GM19351 (cell line): ENCODE measurements around the gene TMEM19.

Source experiments
- ATAC-seq: cut with Tn5 transposase; IDR thresholded peaks from one replicate; pipeline ENCODE4 v1.9.1; 2021; ENCODE audit warnings: mild to moderate bottlenecking, moderate library complexity; ENCODE audit not compliant: unreplicated experiment

Gene TMEM19

GRCh38 chr12:71685914-71686657 lies at the start of gene TMEM19:
Gene TMEM19, plus strand, starts transcription at chr12:71686082. Its CDS starts 599 bp downstream, at chr12:71686681.
- peak; percentile 83 for ATAC-seq

DNA sequence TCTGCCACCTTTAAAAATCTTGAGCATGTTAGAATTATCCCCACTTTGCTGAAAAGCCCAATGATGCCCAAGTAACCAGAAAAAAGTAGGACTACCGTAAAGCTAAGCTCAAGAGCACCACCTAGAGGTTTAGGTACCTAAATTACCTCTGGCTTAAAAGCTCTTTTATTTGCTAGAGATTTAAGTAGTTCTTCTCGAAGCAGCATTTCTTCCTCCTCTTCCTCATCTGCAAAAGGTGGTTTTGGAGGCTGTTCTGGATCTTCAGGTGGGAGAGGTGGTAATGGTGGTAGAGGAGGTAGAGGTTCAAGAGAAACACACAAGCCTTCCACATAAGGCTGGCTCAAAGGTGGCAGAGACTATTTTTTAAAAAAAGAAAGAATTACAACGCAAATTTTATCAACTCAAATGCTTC lies 49.2 kb upstream of the TMEM19 start:
- ATAC-seq: peak; percentile 66

DNA sequence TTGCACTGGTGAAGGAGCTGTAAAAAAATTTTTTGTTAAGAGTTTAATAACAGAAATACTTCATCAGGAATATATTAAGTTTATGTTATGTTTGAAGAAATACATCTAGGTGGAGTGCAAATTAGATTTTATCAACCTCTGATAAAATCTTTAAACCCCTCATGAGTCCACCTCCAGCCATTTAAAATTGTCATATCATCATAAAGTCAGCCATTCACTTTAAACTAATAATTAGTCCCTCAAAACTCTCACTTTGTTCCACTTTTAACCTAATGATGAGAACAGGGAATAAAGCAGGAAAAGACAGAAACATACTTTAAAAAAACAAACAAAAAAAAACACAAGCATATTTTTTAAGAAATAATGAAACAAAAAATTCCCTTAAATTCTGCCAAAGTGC lies 47.4 kb upstream of the TMEM19 start:
- ATAC-seq: no peak

- ATAC-seq: peak; percentile 48
Measured at GRCh38 chr12:71639341-71639760, 46.5 kb upstream of the TMEM19 start.

DNA sequence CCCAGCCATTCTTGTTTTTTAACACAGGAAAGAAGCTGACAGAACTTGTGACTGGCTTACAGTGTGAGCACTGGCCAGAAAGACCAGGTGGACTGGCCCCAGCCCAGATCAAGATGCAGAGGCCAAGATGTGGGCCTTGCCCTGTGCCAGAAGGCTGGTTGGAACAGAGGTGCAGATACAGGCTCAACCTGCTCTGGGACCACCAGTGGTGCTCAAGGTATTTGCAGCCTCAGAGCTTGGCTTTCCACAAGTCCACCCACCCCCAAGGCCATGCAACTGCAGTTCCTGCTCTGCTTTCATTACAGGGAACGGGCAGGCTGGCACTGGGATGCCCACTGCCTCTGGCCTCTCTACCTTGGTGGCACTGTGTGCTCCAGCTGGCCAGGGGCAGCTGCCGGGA lies 45.6 kb upstream of the TMEM19 start:
- no peak for ATAC-seq

DNA sequence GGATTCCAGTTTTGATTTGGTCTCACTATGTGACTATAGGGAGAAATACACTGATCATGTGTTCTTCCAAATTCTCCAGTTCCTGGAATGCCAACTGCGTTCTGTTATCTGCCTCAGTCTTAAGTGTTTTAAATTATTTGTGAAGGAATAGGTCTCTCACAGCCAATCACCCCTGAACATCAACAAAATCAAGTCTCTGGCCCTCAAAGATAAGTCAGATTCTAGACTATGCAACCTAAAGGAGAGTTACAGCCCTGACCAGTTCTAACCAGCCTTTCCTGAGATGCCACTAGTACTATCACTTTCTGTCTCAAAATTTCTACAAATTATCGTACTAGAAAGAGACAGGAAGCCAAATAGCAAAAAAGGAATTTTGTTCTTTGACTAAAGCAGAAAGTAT lies 44.5 kb upstream of the TMEM19 start:
- no peak for ATAC-seq

DNA sequence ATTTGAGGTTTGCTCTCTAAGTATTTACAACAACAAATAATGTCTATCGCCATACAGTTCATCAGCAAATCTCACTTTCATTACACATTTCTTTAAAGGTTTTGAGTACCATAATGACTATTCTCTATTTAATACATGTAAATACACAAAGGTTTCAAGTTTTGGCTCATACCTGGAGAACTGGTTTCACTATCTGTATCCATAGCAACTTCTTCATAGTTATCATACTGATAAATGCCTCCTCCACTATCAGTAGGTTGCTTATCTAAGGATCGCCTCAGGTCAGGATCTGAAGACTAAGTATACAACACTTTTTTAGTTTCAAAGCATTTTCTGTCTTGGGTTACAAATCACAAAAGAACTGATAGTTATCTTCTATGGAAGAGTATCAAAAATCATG lies 43.6 kb upstream of the TMEM19 start:
- ATAC-seq: no peak

- ATAC-seq: no peak
Measured at GRCh38 chr12:71645268-71645667, 40.6 kb upstream of the TMEM19 start.

DNA sequence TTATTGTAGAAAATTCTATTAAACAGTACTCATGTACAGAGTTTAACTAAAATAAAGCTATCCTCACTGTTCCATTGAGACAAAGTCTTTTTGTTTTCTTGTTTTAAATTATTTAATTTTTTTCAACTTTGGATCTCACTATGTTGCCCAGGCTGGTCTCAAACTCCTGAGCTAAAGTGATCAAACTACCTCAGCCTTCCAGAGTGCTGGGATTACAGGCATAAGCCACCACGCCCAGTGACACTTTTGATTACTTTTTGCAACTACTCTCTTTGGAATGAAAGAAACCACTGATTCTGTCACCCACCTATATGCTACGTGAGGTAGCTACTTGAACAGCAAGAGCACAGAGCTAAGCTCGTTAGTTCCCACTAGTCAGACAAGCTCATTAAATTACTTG lies 39.4 kb upstream of the TMEM19 start:
- no peak for ATAC-seq

DNA sequence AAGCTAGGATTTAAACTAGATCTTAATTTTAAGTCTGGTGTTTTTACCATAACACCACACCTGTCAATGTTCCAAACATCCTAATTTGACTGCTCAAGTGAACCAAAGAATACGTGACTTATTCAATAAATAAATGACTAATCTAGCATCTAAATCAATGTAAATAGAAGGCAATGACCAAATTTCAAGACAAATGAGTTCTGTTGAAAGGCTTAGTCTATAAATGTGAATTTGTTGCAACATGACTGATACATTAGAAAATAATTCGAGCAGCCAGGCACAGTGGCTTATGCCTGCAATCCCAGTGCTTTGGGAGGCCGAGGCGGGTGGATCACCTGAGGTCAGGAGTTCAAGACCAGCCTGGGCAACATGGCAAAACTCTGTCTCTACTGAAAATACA lies 37.3 kb upstream of the TMEM19 start:
- no peak for ATAC-seq

- ATAC-seq: no peak
Measured at GRCh38 chr12:71649401-71649800, 36.5 kb upstream of the TMEM19 start.

DNA sequence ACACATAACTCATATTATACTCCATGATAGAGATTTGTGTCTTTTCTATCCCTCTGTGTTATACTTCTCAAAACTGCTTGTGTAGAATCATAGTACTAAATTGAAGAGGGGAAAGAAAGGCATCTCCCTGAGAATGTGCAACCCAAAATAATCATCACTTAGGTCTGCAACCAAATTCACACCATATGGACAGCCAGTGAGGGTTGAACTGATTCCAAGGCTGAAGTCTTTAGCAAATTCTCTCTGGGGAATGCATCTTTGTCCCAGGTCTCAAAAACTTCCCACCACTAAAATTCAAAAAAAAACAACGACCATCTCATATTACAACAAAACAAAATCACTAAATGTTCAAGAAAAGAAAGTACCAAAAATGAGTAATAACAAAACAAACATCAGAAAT lies 33.2 kb upstream of the TMEM19 start:
- ATAC-seq: no peak

DNA sequence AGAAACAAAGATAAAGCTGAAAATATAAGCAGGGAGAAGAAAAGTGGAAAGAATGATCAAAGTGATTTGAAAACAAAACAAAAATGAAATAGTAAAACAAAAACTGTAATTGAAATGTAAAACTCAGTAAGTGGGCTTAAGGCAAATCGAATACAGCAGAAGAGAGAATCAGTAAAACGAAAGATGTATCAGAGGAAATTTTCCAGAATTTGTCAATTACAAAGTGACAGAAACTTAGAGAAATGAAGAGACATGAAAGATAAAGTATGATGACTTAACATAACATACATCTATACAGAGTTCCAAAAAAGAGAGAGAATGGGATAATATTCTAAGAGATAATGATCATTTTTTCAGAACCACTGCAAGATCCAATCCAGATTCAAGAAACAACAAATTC lies 32.7 kb upstream of the TMEM19 start:
- no peak for ATAC-seq

DNA sequence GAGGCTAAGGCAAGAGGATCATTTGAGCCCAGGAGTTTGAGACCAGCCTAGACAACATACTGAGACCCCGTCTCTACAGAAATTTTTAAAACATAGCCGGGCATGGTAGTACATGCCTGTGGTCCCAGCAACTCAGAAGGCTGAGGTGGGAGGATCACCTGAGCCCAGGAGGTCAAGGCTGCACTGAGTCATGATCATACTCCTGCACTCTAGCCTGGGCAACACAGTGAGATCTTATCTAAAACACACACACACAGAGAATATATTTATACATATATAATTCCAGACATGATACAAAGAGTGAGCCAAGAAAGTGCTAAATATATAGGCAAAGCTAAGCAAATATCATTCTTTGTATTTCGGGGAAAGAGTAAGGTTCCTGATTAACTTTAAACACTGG lies 31.7 kb upstream of the TMEM19 start:
- ATAC-seq: no peak

- ATAC-seq: no peak
Measured at GRCh38 chr12:71655495-71655894, 30.4 kb upstream of the TMEM19 start.

DNA sequence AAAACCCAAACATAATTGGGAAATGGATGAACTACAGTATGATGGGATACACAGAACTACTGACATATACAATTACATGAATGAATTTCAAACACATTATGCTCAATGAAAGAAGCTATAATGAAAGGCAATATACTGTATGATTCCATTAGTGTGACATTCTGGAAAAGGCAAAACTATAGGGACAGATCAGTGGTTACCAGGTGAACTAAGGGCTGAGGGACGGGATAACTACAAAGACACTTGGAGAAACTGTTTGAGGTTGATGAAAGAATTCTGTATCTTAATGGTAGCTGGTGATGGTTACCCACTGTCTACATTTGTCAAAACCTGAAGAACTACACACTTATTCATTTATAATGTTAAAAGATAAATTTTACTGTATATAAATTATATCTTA lies 30.0 kb upstream of the TMEM19 start:
- ATAC-seq: no peak

GRCh38 chr12:71656740-71657139 lies 29.1 kb upstream of the TMEM19 start:
- no peak for ATAC-seq

GRCh38 chr12:71661977-71662530 lies 23.8 kb upstream of the TMEM19 start:
- ATAC-seq: no peak

GRCh38 chr12:71662849-71663560 lies 22.9 kb upstream of the TMEM19 start:
- ATAC-seq: peak; percentile 26

GRCh38 chr12:71663561-71664410 lies 22.1 kb upstream of the TMEM19 start, which contains the start of the genes THAP2 and ZFC3H1:
Gene THAP2, plus strand, starts transcription at chr12:71664301. Its CDS starts 209 bp downstream, at chr12:71664510.
Gene ZFC3H1, minus strand, starts transcription at chr12:71663848. Its CDS starts 238 bp downstream, at chr12:71663610.
- peak; percentile 76 for ATAC-seq
